ENCODE results near the gene MYOM1.

DNA sequence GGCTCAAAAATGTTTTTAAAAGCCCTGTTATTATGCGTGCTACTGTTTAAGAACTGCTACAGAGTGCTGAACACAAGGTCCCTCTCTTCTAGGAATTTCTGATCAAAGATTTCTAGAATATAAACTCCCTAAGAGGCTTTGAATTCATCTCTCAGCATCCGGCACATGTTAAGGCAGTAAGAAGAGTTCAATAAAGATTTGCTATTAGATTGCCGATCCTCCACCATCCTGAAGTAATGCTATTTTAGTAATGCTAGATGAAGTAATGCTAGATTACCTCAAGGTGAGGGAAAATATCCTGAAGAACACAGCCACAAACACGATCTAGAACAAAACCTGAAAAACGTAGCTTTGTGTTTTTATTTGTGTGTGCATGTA, 41.2 kb upstream of the MYOM1 start:
- TF ChIP-seq, protein P1, sequence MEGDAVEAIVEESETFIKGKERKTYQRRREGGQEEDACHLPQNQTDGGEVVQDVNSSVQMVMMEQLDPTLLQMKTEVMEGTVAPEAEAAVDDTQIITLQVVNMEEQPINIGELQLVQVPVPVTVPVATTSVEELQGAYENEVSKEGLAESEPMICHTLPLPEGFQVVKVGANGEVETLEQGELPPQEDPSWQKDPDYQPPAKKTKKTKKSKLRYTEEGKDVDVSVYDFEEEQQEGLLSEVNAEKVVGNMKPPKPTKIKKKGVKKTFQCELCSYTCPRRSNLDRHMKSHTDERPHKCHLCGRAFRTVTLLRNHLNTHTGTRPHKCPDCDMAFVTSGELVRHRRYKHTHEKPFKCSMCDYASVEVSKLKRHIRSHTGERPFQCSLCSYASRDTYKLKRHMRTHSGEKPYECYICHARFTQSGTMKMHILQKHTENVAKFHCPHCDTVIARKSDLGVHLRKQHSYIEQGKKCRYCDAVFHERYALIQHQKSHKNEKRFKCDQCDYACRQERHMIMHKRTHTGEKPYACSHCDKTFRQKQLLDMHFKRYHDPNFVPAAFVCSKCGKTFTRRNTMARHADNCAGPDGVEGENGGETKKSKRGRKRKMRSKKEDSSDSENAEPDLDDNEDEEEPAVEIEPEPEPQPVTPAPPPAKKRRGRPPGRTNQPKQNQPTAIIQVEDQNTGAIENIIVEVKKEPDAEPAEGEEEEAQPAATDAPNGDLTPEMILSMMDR (IDR thresholded peaks at IDR 0.05; ENCODE audit: insufficient read depth, low read depth, low read length) = no peak
- no peak for TF ChIP-seq EZH2 (IDR thresholded peaks at IDR 0.05; ENCODE audit: insufficient read depth, low read length)

Data from astrocyte (in vitro differentiated cells and primary cell).